Measurements from ENCODE around the gene TRIM52. TPM values are rescaled to one million over a fixed set of nuclear protein-coding genes. Genes with fewer than 3 reads are reported as not detected.

The TRIM52 gene
- total RNA-seq, 1 experiment from 2014 or later = 3.9 TPM

GRCh38 chr5:181237729-181238385, 23.1 kb downstream of the TRIM52 start:
- no peak for DNase-seq
- peaks cover 94% of the 10 kb centered on the region for H3K36me3 ChIP-seq

GRCh38 chr5:181236954-181237641, 23.8 kb downstream of the TRIM52 start:
- no peaks in the 10 kb centered on the region; the same call in 1 of the 2 replicates for H3K27me3 ChIP-seq
- DNase-seq = no peak
- H3K36me3 ChIP-seq = peaks cover 94% of the 10 kb centered on the region
- H3K4me3 ChIP-seq = no peak overlapping the region
- no peaks in the 10 kb centered on the region for H3K9me3 ChIP-seq

More at GRCh38 chr5:181237729-181238385, 23.1 kb downstream of the TRIM52 start:
- Histone ChIP-seq H3K27me3 (no peaks in the 10 kb centered on the region; the same call in 1 of the 2 replicates), H3K9me3 (no peaks in the 10 kb centered on the region), H3K4me3 (no peak overlapping the region)

GRCh38 chr5:181236471-181236870, 24.5 kb downstream of the TRIM52 start:
- H3K9me3 ChIP-seq = no peaks in the 10 kb centered on the region
- no peak overlapping the region for H3K4me3 ChIP-seq
- no peaks in the 10 kb centered on the region; the same call in 1 of the 2 replicates for H3K27me3 ChIP-seq
- DNase-seq = no peak
- peaks cover 94% of the 10 kb centered on the region for H3K36me3 ChIP-seq

GRCh38 chr5:181235689-181236366, 25.1 kb downstream of the TRIM52 start:
- Histone ChIP-seq H3K9me3 (no peaks in the 10 kb centered on the region), H3K36me3 (peaks cover 94% of the 10 kb centered on the region), H3K4me3 (no peak overlapping the region), H3K27me3 (no peaks in the 10 kb centered on the region; the same call in 1 of the 2 replicates)
- no peak for DNase-seq

GRCh38 chr5:181235323-181235688, 25.6 kb downstream of the TRIM52 start:
- peak; percentile 42 for DNase-seq
- H3K27me3 ChIP-seq = no peaks in the 10 kb centered on the region; the same call in 1 of the 2 replicates
- H3K36me3 ChIP-seq = peaks cover 92% of the 10 kb centered on the region
- H3K4me3 ChIP-seq = no peak overlapping the region
- no peaks in the 10 kb centered on the region for H3K9me3 ChIP-seq

GRCh38 chr5:181234455-181235306, 26.3 kb downstream of the TRIM52 start:
- Histone ChIP-seq H3K27me3 (no peaks in the 10 kb centered on the region; the same call in 1 of the 2 replicates), H3K9me3 (no peaks in the 10 kb centered on the region), H3K4me3 (no peak overlapping the region), H3K36me3 (peaks cover 91% of the 10 kb centered on the region)
- DNase-seq = no peak

- Histone ChIP-seq H3K27me3 (no peaks in the 10 kb centered on the region; the same call in 1 of the 2 replicates), H3K9me3 (no peaks in the 10 kb centered on the region), H3K36me3 (peaks cover 91% of the 10 kb centered on the region), H3K4me3 (no peak overlapping the region)
- DNase-seq = no peak
These were observed 27.0 kb downstream of the TRIM52 start for GRCh38 chr5:181233801-181234454.

- Histone ChIP-seq H3K4me3 (no peak overlapping the region), H3K27me3 (no peaks in the 10 kb centered on the region; the same call in 1 of the 2 replicates), H3K36me3 (peaks cover 88% of the 10 kb centered on the region), H3K9me3 (no peaks in the 10 kb centered on the region)
- DNase-seq = no peak
These were observed 27.7 kb downstream of the TRIM52 start for GRCh38 chr5:181233088-181233800.

GRCh38 chr5:181232593-181232992, 28.4 kb downstream of the TRIM52 start:
- Histone ChIP-seq H3K27me3 (no peaks in the 10 kb centered on the region; the same call in 1 of the 2 replicates), H3K4me3 (no peak overlapping the region), H3K36me3 (peaks cover 88% of the 10 kb centered on the region), H3K9me3 (no peaks in the 10 kb centered on the region)
- no peak for DNase-seq

- H3K9me3 ChIP-seq = no peaks in the 10 kb centered on the region
- DNase-seq = no peak
- H3K4me3 ChIP-seq = no peak overlapping the region
- no peaks in the 10 kb centered on the region; the same call in 1 of the 2 replicates for H3K27me3 ChIP-seq
- peaks cover 86% of the 10 kb centered on the region for H3K36me3 ChIP-seq
These were observed 29.5 kb downstream of the TRIM52 start for GRCh38 chr5:181231432-181231831.

GRCh38 chr5:181230551-181230950, 30.4 kb downstream of the TRIM52 start:
- no peaks in the 10 kb centered on the region; the same call in 1 of the 2 replicates for H3K27me3 ChIP-seq

GRCh38 chr5:181229996-181230395, 30.9 kb downstream of the TRIM52 start:
- Histone ChIP-seq H3K9me3 (no peaks in the 10 kb centered on the region), H3K27me3 (no peaks in the 10 kb centered on the region; the same call in 1 of the 2 replicates), H3K36me3 (peaks cover 86% of the 10 kb centered on the region), H3K4me3 (no peak overlapping the region)
- no peak for DNase-seq

More at GRCh38 chr5:181230551-181230950, 30.4 kb downstream of the TRIM52 start:
- no peak for DNase-seq
- Histone ChIP-seq H3K4me3 (no peak overlapping the region), H3K36me3 (peaks cover 84% of the 10 kb centered on the region), H3K9me3 (no peaks in the 10 kb centered on the region)

GRCh38 chr5:181224390-181225229, 36.3 kb downstream of the TRIM52 start:
- DNase-seq = no peak
- H3K27me3 ChIP-seq = no peaks in the 10 kb centered on the region
- H3K9me3 ChIP-seq = no peaks in the 10 kb centered on the region
- peaks cover 45% of the 10 kb centered on the region for H3K36me3 ChIP-seq
- peak overlapping the region; percentile 96 for H3K4me3 ChIP-seq

GRCh38 chr5:181223729-181224389, 37.1 kb downstream of the TRIM52 start:
- H3K4me3 ChIP-seq = peak overlapping the region; percentile 96
- H3K9me3 ChIP-seq = no peaks in the 10 kb centered on the region
- DNase-seq = no peak
- H3K27me3 ChIP-seq = no peaks in the 10 kb centered on the region
- peaks cover 38% of the 10 kb centered on the region for H3K36me3 ChIP-seq
